ENCODE measurements around the gene SPTSSB. TPM values are rescaled to one million over a fixed set of nuclear protein-coding genes. Genes with fewer than 3 reads are reported as not detected.

SPTSSB gene
- total RNA-seq, 4 donors from 2014 or later, result 91.6 to 175 (median 109) TPM

DNA sequence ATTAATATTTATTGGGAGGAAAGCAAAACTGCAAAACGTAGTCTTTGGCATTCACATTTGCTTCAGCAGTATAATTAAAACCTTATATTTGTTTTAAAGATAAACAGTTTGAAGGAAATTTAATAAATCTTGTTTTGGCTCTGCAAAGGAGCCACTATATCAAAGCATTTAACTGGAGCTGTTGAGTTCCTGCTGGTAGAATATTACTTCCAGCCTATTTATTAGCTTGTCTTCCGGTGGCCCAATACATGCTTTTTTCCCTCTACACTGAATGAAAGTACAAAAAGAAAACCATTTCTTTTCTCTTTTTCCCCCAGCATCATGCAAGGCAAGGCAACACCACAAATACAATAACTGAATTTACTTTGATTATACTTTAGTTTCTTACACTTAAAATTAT, 26.3 kb downstream of the SPTSSB start:
- 37 to 49% methylated on average over 2 of the region's 2 CpGs for WGBS, 2 donors
- no peak for DNase-seq (ENCODE audit: low spot score in 2 of 2)
- intact Hi-C loops (cut with DNase I; ENCODE audit: low total_unique reads), result no loop called here
- TF ChIP-seq, protein P1, sequence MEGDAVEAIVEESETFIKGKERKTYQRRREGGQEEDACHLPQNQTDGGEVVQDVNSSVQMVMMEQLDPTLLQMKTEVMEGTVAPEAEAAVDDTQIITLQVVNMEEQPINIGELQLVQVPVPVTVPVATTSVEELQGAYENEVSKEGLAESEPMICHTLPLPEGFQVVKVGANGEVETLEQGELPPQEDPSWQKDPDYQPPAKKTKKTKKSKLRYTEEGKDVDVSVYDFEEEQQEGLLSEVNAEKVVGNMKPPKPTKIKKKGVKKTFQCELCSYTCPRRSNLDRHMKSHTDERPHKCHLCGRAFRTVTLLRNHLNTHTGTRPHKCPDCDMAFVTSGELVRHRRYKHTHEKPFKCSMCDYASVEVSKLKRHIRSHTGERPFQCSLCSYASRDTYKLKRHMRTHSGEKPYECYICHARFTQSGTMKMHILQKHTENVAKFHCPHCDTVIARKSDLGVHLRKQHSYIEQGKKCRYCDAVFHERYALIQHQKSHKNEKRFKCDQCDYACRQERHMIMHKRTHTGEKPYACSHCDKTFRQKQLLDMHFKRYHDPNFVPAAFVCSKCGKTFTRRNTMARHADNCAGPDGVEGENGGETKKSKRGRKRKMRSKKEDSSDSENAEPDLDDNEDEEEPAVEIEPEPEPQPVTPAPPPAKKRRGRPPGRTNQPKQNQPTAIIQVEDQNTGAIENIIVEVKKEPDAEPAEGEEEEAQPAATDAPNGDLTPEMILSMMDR (IDR thresholded peaks at IDR 0.05), result no peak
- no peak for TF ChIP-seq POLR2A (IDR thresholded peaks at IDR 0.05)
- no peak overlapping the region for H3K4me3 ChIP-seq (ENCODE audit: low read depth, poor library complexity, severe bottlenecking)

DNA sequence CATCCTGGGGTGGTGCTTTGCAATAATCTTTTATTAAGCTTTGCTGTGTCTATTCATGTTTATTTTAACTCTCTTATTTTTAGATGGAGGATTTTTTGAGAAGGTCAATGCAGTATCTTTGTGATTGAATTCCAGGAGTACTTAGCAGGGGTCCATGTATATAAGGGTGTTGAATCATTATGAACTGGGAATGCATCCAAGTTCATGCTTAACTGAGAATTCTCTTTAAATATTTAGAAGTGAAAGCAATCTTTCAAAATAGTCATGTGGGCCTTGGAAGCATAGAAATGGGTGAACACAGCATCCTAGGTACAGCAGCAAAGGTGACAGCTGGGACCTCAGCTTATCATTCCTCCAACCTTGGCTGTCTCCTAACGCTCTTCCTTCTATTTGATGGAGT, 27.3 kb downstream of the SPTSSB start:
- 100% methylated on average over 1 of the region's 1 CpG for WGBS, 2 donors
- intact Hi-C loops (cut with DNase I; ENCODE audit: low total_unique reads), result no loop called here
- DNase-seq (ENCODE audit: low spot score in 2 of 2), result no peak
- TF ChIP-seq POLR2A (IDR thresholded peaks at IDR 0.05), result no peak
- TF ChIP-seq, protein P1 (IDR thresholded peaks at IDR 0.05), result no peak
- no peak overlapping the region for H3K4me3 ChIP-seq (ENCODE audit: low read depth, poor library complexity, severe bottlenecking)

DNA sequence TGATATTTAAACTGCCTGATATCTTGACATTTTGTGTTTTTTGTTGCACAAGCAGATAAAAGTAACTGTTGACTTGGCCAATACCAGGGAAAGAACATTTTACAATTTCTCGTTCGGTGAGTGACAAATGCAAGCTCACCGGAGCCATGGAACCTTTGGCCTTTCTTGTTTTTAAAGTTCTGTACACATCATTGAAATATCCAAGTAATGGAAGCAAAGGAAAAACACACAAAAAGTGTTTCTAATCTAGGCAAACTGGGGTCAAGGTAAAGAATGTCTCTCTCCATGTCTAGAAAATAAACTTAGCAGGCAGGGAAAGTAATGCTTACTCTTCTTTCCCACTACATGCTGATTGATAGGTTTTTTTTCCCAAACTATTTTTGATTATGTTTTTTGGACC, 27.8 kb downstream of the SPTSSB start:
- no peak overlapping the region for H3K4me3 ChIP-seq (ENCODE audit: low read depth, poor library complexity, severe bottlenecking)
- DNase-seq (ENCODE audit: low spot score in 2 of 2), result no peak
- TF ChIP-seq, protein P1 (IDR thresholded peaks at IDR 0.05), result no peak
- no peak for TF ChIP-seq POLR2A (IDR thresholded peaks at IDR 0.05)
- 87 to 88% methylated on average over 3 of the region's 3 CpGs for WGBS, 2 donors
- intact Hi-C loops (cut with DNase I; ENCODE audit: low total_unique reads), result no loop called here

DNA sequence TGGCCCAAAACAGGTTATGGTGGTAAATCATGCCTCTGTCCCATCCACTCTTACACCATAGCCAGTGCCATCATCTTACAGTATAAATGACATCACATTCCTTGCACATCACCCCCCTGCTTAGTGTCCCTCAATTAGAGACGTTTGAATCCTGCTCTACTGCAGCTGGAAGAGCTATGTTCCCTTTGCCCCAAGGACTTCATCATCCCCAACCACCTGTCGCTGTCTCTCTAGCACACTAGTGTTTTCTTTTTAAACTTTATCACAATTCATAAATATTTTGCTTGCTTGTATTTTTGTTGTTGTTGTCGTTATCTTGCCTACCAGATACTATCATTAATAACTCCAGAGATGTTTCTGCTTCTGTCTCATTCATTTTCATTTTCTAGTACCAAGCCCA, 28.7 kb downstream of the SPTSSB start:
- no peak for DNase-seq (ENCODE audit: low spot score in 2 of 2)
- no peak for TF ChIP-seq POLR2A (IDR thresholded peaks at IDR 0.05)
- TF ChIP-seq, protein P1 (IDR thresholded peaks at IDR 0.05), result no peak
- intact Hi-C loops (cut with DNase I; ENCODE audit: low total_unique reads), result no loop called here
- no peak overlapping the region for H3K4me3 ChIP-seq (ENCODE audit: low read depth, poor library complexity, severe bottlenecking)
- WGBS, 2 donors, result 83 to 86% methylated on average over 3 of the region's 3 CpGs

DNA sequence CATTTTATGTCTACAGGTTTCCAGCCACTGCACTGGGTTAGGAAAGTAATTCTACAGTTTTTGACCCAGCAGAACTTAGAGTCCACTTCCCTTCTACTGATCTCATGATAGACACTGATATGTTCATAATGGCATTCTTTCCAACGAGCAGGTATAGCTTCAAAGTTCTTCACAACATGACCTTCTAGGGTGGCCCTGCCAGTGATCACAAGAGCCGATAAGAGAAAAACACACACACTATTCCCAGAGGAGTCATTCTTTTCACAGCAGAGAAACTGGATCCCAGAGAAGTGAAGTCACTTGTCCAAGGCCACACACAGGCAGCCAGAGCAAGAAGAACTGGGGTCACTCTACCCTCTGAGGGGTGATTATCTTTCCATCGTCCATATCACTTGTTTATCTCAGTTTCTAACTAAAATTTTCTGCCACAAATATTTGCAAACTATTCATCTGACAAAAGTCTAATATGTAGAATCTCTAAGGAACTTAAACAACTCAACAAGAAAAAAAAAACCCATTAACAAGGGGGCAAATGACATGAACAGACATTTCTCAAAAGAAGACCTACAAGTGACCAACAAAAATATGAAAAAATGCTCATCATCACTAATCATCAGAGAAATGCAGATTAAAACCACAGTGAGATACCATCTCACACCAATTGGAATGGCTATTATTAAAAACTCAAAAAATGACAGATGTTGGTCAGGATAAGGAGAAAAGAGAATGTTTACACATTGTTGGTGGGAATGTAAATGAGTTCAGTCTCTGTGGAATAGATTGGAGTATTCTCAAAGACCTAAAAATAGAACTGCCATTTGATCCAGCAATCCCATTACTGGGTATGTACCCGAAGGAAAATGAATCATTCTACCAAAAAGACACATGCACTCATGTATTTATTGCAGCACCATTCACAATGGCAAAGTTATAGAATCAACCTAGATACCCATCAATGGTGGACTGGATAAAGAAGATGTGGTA, 31.5 kb downstream of the SPTSSB start:
- H3K4me3 ChIP-seq (ENCODE audit: low read depth, poor library complexity, severe bottlenecking), result no peak overlapping the region
- intact Hi-C loops (cut with DNase I; ENCODE audit: low total_unique reads), result no loop called here
- TF ChIP-seq POLR2A (IDR thresholded peaks at IDR 0.05), result no peak
- TF ChIP-seq, protein P1 (IDR thresholded peaks at IDR 0.05), result no peak
- no peak for DNase-seq (ENCODE audit: low spot score in 2 of 2)
- WGBS, 2 donors, result 52 to 61% methylated on average over 4 of the region's 4 CpGs

Data from lower leg skin (tissue), 4 donors.